Testis (tissue), 3 donors: ENCODE data around the gene GDI1. TPM values are rescaled to one million over a fixed set of nuclear protein-coding genes. Genes with fewer than 3 reads are reported as not detected.

Experiments used
- DNase-seq: peaks from one replicate; pipeline ENCODE4 v3.0.0-alpha.2; 2019
- H3K27ac ChIP-seq, 2 donors: fragments of 200-600 bp; sonication (generic); one replicate each; pipeline ENCODE4 v1.5.1; 2019
- H3K27me3 ChIP-seq: fragments of 200-600 bp; sonication (generic); one replicate; pipeline ENCODE4 v1.5.1; 2019
- H3K36me3 ChIP-seq: fragments of 200-600 bp; sonication (generic); one replicate; pipeline ENCODE4 v1.5.1; 2017; ENCODE audit warnings: low read depth; ENCODE audit errors: missing control alignments
- H3K4me1 ChIP-seq: fragments of 200-600 bp; sonication (generic); one replicate; pipeline ENCODE4 v1.5.1; 2019
- H3K4me3 ChIP-seq, 2 donors: fragments of 200-600 bp; sonication (generic); one replicate each; pipeline ENCODE4 v1.5.1; 2017 to 2019
- H3K9me3 ChIP-seq: fragments of 200-600 bp; sonication (generic); one replicate; pipeline ENCODE4 v1.5.1; 2017
- CTCF ChIP-seq, 3 experiments: fragments of 450-650 bp in 2 of 3; fragments of 200-600 bp in 1 of 3; sonication (generic) in 1 of 3; IDR thresholded peaks; one replicate each; pipeline ENCODE4 v1.5.1; 2016 to 2019; ENCODE audit warnings: antibody characterized with exemption in 3 of 3, mild to moderate bottlenecking in 2 of 3, moderate library complexity in 1 of 3
- POLR2A ChIP-seq: fragments of 450-650 bp; IDR thresholded peaks from one replicate; pipeline ENCODE4 v1.6.1; 2017; ENCODE audit warnings: antibody characterized with exemption, mild to moderate bottlenecking, moderate library complexity
- WGBS, 2 donors: methylation state at CpG; one replicate each; pipeline ENCODE4 v1.1.5; 2018; 5-methylcytosine and 5-hydroxymethylcytosine counted together
- intact Hi-C: fragments of 100-400 bp; cut with DNase I; formaldehyde crosslinking; loops from one replicate; pipeline ENCODE4 v1.15.1; 2023; ENCODE audit warnings: low total_unique reads
- polyA plus RNA-seq: library from polyadenylated mRNA; stranded (reverse); fragments of 350-450 nt; fragmentation: Illumina TruSeq; extraction: RNeasy Lipid Tissue Mini Kit (QIAGEN cat#74804); gene quantifications from one replicate; pipeline ENCODE4 v1.2.3, GENCODE V29; 2014; ENCODE audit warnings: low read depth, low replicate concordance; ENCODE audit not compliant: insufficient read depth
- total RNA-seq, 2 donors: library from RNA; depleted of rRNA; stranded (reverse); fragments of >200 nt; gene quantifications; one replicate each; pipeline ENCODE4 v1.2.3, GENCODE V29; 2016

The GDI1 gene
- total and polyA plus RNA-seq, 3 donors from 2014 or later = 118 to 162 (median 158) TPM

- DNase-seq = no peak
- intact Hi-C loops = no loop called here
- TF ChIP-seq CTCF (IDR thresholded peaks at IDR 0.05) (no peak), POLR2A (no peak)
- H3K4me3 ChIP-seq = no peak overlapping the region
- H3K36me3 ChIP-seq = no peaks in the 10 kb centered on the region
- no peak overlapping the region for H3K27ac ChIP-seq
- H3K9me3 ChIP-seq = no peaks in the 10 kb centered on the region
- H3K27me3 ChIP-seq = no peaks in the 10 kb centered on the region
- no peaks in the 10 kb centered on the region for H3K4me1 ChIP-seq
- 96% methylated on average over 11 of the region's 15 CpGs; no CpG with 5 or more reads in 1 of the 2 donors for WGBS, 2 donors
Measured at GRCh38 chrX:154466907-154467306, 30.0 kb downstream of the GDI1 start.

- Histone ChIP-seq H3K27me3 (no peaks in the 10 kb centered on the region), H3K4me1 (no peaks in the 10 kb centered on the region), H3K4me3 (no peak overlapping the region), H3K36me3 (no peaks in the 10 kb centered on the region), H3K27ac (no peak overlapping the region), H3K9me3 (no peaks in the 10 kb centered on the region)
- intact Hi-C loops = no loop called here
- DNase-seq = no peak
- TF ChIP-seq CTCF (IDR thresholded peaks at IDR 0.05) = no peak
- no peak for TF ChIP-seq POLR2A
- WGBS, 2 donors = 84% methylated on average over 6 of the region's 21 CpGs; no CpG with 5 or more reads in 1 of the 2 donors
Measured at GRCh38 chrX:154467556-154467955, 30.6 kb downstream of the GDI1 start.

- Histone ChIP-seq H3K27ac (no peak overlapping the region), H3K9me3 (no peaks in the 10 kb centered on the region), H3K27me3 (no peaks in the 10 kb centered on the region), H3K4me3 (no peak overlapping the region), H3K4me1 (no peaks in the 10 kb centered on the region), H3K36me3 (no peaks in the 10 kb centered on the region)
- DNase-seq = no peak
- no peak for TF ChIP-seq CTCF (IDR thresholded peaks at IDR 0.05)
- no peak for TF ChIP-seq POLR2A
- 90% methylated on average over 14 of the region's 23 CpGs; no CpG with 5 or more reads in 1 of the 2 donors for WGBS, 2 donors
- intact Hi-C loops = no loop called here
Measured at GRCh38 chrX:154468217-154468616, 31.3 kb downstream of the GDI1 start.

GRCh38 chrX:154469114-154469513 is 32.2 kb downstream of the GDI1 start:
- H3K9me3 ChIP-seq = no peaks in the 10 kb centered on the region
- no peaks in the 10 kb centered on the region for H3K27me3 ChIP-seq
- intact Hi-C loops = no loop called here
- no peaks in the 10 kb centered on the region for H3K4me1 ChIP-seq
- WGBS, 2 donors = 70% methylated on average over 5 of the region's 9 CpGs; no CpG with 5 or more reads in 1 of the 2 donors
- no peak overlapping the region for H3K4me3 ChIP-seq
- TF ChIP-seq CTCF (IDR thresholded peaks at IDR 0.05) = no peak
- DNase-seq = no peak
- no peaks in the 10 kb centered on the region for H3K36me3 ChIP-seq
- H3K27ac ChIP-seq = no peak overlapping the region

- Histone ChIP-seq H3K9me3 (no peaks in the 10 kb centered on the region), H3K27me3 (no peaks in the 10 kb centered on the region), H3K4me1 (no peaks in the 10 kb centered on the region), H3K36me3 (no peaks in the 10 kb centered on the region), H3K27ac (no peak overlapping the region), H3K4me3 (no peak overlapping the region)
- TF ChIP-seq POLR2A = no peak
- TF ChIP-seq CTCF (IDR thresholded peaks at IDR 0.05) = no peak
- 88 to 100% methylated on average over 2 to 14 of the region's 18 CpGs for WGBS, 2 donors
- DNase-seq = no peak
- intact Hi-C loops = no loop called here
Measured at GRCh38 chrX:154469880-154470279, 32.9 kb downstream of the GDI1 start.
